Ectodermal cell (in vitro differentiated cells): ENCODE measurements around the gene ALB.

ENCODE experiments used
- H3K27ac ChIP-seq: 2 replicates; pipeline ENCODE4 v1.7.0; 2013; ENCODE audit warnings: mild to moderate bottlenecking, low read depth, low read length; ENCODE audit not compliant: insufficient read depth, poor library complexity, severe bottlenecking
- H3K27me3 ChIP-seq: 2 replicates; pipeline ENCODE4 v1.7.0; 2013; ENCODE audit warnings: mild to moderate bottlenecking, low read length; ENCODE audit not compliant: insufficient read depth, control insufficient read depth, poor library complexity, severe bottlenecking
- H3K36me3 ChIP-seq: one replicate; pipeline ENCODE4 v1.7.0; 2013; ENCODE audit warnings: low read length; ENCODE audit not compliant: control insufficient read depth, insufficient read depth
- H3K4me1 ChIP-seq: one replicate; pipeline ENCODE4 v1.7.0; 2013; ENCODE audit warnings: low read length; ENCODE audit not compliant: control insufficient read depth, insufficient read depth
- H3K4me3 ChIP-seq: 2 replicates; pipeline ENCODE4 v1.7.0; 2013; ENCODE audit warnings: low read depth, low read length, control low read depth; ENCODE audit not compliant: insufficient read depth
- H3K9me3 ChIP-seq: 2 replicates; pipeline ENCODE4 v1.7.0; 2013; ENCODE audit warnings: mild to moderate bottlenecking, low read length, moderate library complexity; ENCODE audit not compliant: control insufficient read depth
- WGBS, 2 experiments: methylation state at CpG; one replicate each; pipeline ENCODE4 v1.1.7; 2013; ENCODE audit warnings: missing lambda C conversion rate in 2 of 2; 5-methylcytosine and 5-hydroxymethylcytosine counted together

The ALB gene

GRCh38 chr4:73448448-73449203 is 44.5 kb downstream of the ALB start:
- Histone ChIP-seq H3K9me3 (no peaks in the 10 kb centered on the region), H3K4me1 (peaks cover 6% of the 10 kb centered on the region), H3K4me3 (no peak overlapping the region), H3K27ac (no peak overlapping the region), H3K27me3 (peaks cover 10% of the 10 kb centered on the region), H3K36me3 (no peaks in the 10 kb centered on the region)
- WGBS, 2 experiments, result 92 to 94% methylated on average over 3 to 4 of the region's 4 CpGs

GRCh38 chr4:73450398-73451004 is 46.4 kb downstream of the ALB start:
- H3K9me3 ChIP-seq, result no peaks in the 10 kb centered on the region

GRCh38 chr4:73451404-73451803 is 47.3 kb downstream of the ALB start:
- Histone ChIP-seq H3K27ac (no peak overlapping the region), H3K36me3 (no peaks in the 10 kb centered on the region), H3K4me1 (peaks cover 6% of the 10 kb centered on the region), H3K27me3 (peaks cover 10% of the 10 kb centered on the region), H3K4me3 (no peak overlapping the region), H3K9me3 (no peaks in the 10 kb centered on the region)
- 0% methylated on average over 2 to 3 of the region's 3 CpGs for WGBS, 2 experiments

More at GRCh38 chr4:73450398-73451004, 46.4 kb downstream of the ALB start:
- WGBS, 2 experiments, result 21 to 28% methylated on average over 9 of the region's 9 CpGs
- H3K27ac ChIP-seq, result peak overlapping the region; percentile 11
- no peaks in the 10 kb centered on the region for H3K36me3 ChIP-seq
- H3K27me3 ChIP-seq, result peaks cover 10% of the 10 kb centered on the region
- peaks cover 6% of the 10 kb centered on the region for H3K4me1 ChIP-seq
- no peak overlapping the region for H3K4me3 ChIP-seq

GRCh38 chr4:73451981-73452747 is 48.1 kb downstream of the ALB start:
- 84 to 87% methylated on average over 4 of the region's 4 CpGs for WGBS, 2 experiments
- Histone ChIP-seq H3K27me3 (peaks cover 10% of the 10 kb centered on the region), H3K27ac (no peak overlapping the region), H3K36me3 (no peaks in the 10 kb centered on the region), H3K9me3 (no peaks in the 10 kb centered on the region), H3K4me1 (peaks cover 6% of the 10 kb centered on the region), H3K4me3 (no peak overlapping the region)

- 72% methylated on average over 2 of the region's 2 CpGs for WGBS, 2 experiments
- Histone ChIP-seq H3K9me3 (no peaks in the 10 kb centered on the region), H3K27ac (no peak overlapping the region), H3K4me1 (peaks cover 6% of the 10 kb centered on the region), H3K36me3 (no peaks in the 10 kb centered on the region), H3K4me3 (no peak overlapping the region), H3K27me3 (peaks cover 10% of the 10 kb centered on the region)
These were observed 49.0 kb downstream of the ALB start for GRCh38 chr4:73452953-73453700.

GRCh38 chr4:73453701-73454005 is 49.6 kb downstream of the ALB start:
- Histone ChIP-seq H3K27ac (no peak overlapping the region), H3K4me1 (peaks cover 6% of the 10 kb centered on the region), H3K9me3 (no peaks in the 10 kb centered on the region), H3K4me3 (no peak overlapping the region), H3K27me3 (peaks cover 10% of the 10 kb centered on the region), H3K36me3 (no peaks in the 10 kb centered on the region)

GRCh38 chr4:73454920-73455319 is 50.8 kb downstream of the ALB start:
- no peak overlapping the region for H3K4me3 ChIP-seq
- no peaks in the 10 kb centered on the region for H3K36me3 ChIP-seq
- H3K27me3 ChIP-seq, result peaks cover 10% of the 10 kb centered on the region
- no peaks in the 10 kb centered on the region for H3K9me3 ChIP-seq
- WGBS, 2 experiments, result 94 to 100% methylated on average over 1 to 2 of the region's 3 CpGs
- no peak overlapping the region for H3K27ac ChIP-seq
- H3K4me1 ChIP-seq, result peaks cover 6% of the 10 kb centered on the region

GRCh38 chr4:73456177-73457022 is 52.3 kb downstream of the ALB start:
- WGBS, 2 experiments, result 89 to 96% methylated on average over 4 of the region's 5 CpGs
- no peaks in the 10 kb centered on the region for H3K36me3 ChIP-seq
- no peak overlapping the region for H3K27ac ChIP-seq
- H3K27me3 ChIP-seq, result peaks cover 10% of the 10 kb centered on the region
- H3K9me3 ChIP-seq, result no peaks in the 10 kb centered on the region
- no peaks in the 10 kb centered on the region for H3K4me1 ChIP-seq
- H3K4me3 ChIP-seq, result no peak overlapping the region

GRCh38 chr4:73458184-73459047 is 54.3 kb downstream of the ALB start:
- no peak overlapping the region for H3K4me3 ChIP-seq
- no peaks in the 10 kb centered on the region for H3K27me3 ChIP-seq
- H3K36me3 ChIP-seq, result no peaks in the 10 kb centered on the region
- 88 to 98% methylated on average over 3 to 4 of the region's 4 CpGs for WGBS, 2 experiments
- no peaks in the 10 kb centered on the region for H3K9me3 ChIP-seq
- H3K27ac ChIP-seq, result no peak overlapping the region
- H3K4me1 ChIP-seq, result no peaks in the 10 kb centered on the region
